HepG2 (cell line): Measurements from ENCODE around the gene PCNA. TPM values are rescaled to one million over a fixed set of nuclear protein-coding genes. Genes with fewer than 3 reads are reported as not detected.
A peak's percentile ranks its signal among the peaks of the same experiment; 100 is the strongest.

Source experiments
- ARID2 ChIP-seq: sonication (generic); formaldehyde crosslinking; IDR thresholded peaks from 2 replicates; pipeline ENCODE4 v1.8.1; 2022; ENCODE audit warnings: mild to moderate bottlenecking, missing genetic modification reagents, borderline replicate concordance
- ASH2L ChIP-seq: fragments of 300-600, 200-600 bp; sonication (generic); IDR thresholded peaks from 2 replicates; pipeline ENCODE4 v1.7.0; 2017; ENCODE audit warnings: low read depth, mild to moderate bottlenecking, moderate library complexity, mixed read lengths, low read length; ENCODE audit not compliant: insufficient read length
- BCLAF1 ChIP-seq: fragments of 450-650 bp; IDR thresholded peaks from 2 replicates; pipeline ENCODE4 v1.6.1; 2017; ENCODE audit warnings: mild to moderate bottlenecking
- E2F2 ChIP-seq: sonication (generic); formaldehyde crosslinking; IDR thresholded peaks from 2 replicates; pipeline ENCODE4 v1.4.0; 2020; ENCODE audit warnings: missing genetic modification reagents, borderline replicate concordance
- ETV5 ChIP-seq: IDR thresholded peaks from 2 replicates; pipeline ENCODE4 v1.6.1; 2018; ENCODE audit warnings: missing biosample characterization, missing genetic modification reagents, inconsistent platforms, borderline replicate concordance
- HMG20A ChIP-seq: IDR thresholded peaks from 2 replicates; pipeline ENCODE4 v1.6.1; 2016; ENCODE audit warnings: borderline replicate concordance
- IRF1 ChIP-seq: sonication (generic); formaldehyde crosslinking; IDR thresholded peaks from 2 replicates; pipeline ENCODE4 v1.4.0; 2020; ENCODE audit warnings: low read depth, mild to moderate bottlenecking, missing genetic modification reagents
- MAX ChIP-seq: IDR thresholded peaks from 2 replicates; pipeline ENCODE4 v1.6.1; 2012; ENCODE audit warnings: inconsistent platforms
- PCBP1 ChIP-seq: fragments of 200-400 bp; formaldehyde crosslinking; IDR thresholded peaks from 2 replicates; pipeline ENCODE4 v1.6.1; 2017; ENCODE audit warnings: mild to moderate bottlenecking, low read depth, low read length, borderline replicate concordance
- RFX5 ChIP-seq: IDR thresholded peaks from 2 replicates; pipeline ENCODE4 v1.6.1; 2011; ENCODE audit warnings: low read depth, low read length, improper control_type of control experiment
- SKI ChIP-seq: fragments of 450-650 bp; IDR thresholded peaks from one replicate; pipeline ENCODE4 v1.6.1; 2018; ENCODE audit warnings: mild to moderate bottlenecking; ENCODE audit not compliant: partially characterized antibody
- SMAD3 ChIP-seq: sonication (generic); formaldehyde crosslinking; IDR thresholded peaks from 2 replicates; pipeline ENCODE4 v1.4.0; 2020; ENCODE audit warnings: missing genetic modification reagents
- TCF7L2 ChIP-seq: IDR thresholded peaks from 2 replicates; pipeline ENCODE4 v1.6.1; 2011; ENCODE audit warnings: mild to moderate bottlenecking, low read depth, low read length, moderate library complexity
- TEAD3 ChIP-seq: optimal IDR thresholded peaks from 2 replicates; pipeline ENCODE3; 2016; ENCODE audit warnings: borderline replicate concordance
- THAP11 ChIP-seq: IDR thresholded peaks from 2 replicates; pipeline ENCODE4 v1.6.1; 2016; ENCODE audit warnings: missing biosample characterization, missing genetic modification reagents
- TMF1 ChIP-seq: sonication (generic); formaldehyde crosslinking; IDR thresholded peaks from 2 replicates; pipeline ENCODE4 v1.8.1; 2022; ENCODE audit warnings: low read depth, missing genetic modification reagents
- ZFP36L1 ChIP-seq: sonication (generic); formaldehyde crosslinking; IDR thresholded peaks from 2 replicates; pipeline ENCODE4 v1.8.0; 2022; ENCODE audit warnings: mild to moderate bottlenecking, missing genetic modification reagents, moderate library complexity
- ZFP90 ChIP-seq: sonication (generic); formaldehyde crosslinking; IDR thresholded peaks from 2 replicates; pipeline ENCODE4 v1.8.0; 2022; ENCODE audit warnings: missing genetic modification reagents, mild to moderate bottlenecking, inconsistent platforms, borderline replicate concordance
- ZNF138 ChIP-seq: sonication (generic); formaldehyde crosslinking; IDR thresholded peaks from 2 replicates; pipeline ENCODE4 v1.5.0; 2020; ENCODE audit warnings: mild to moderate bottlenecking, low read depth, missing genetic modification reagents
- ZNF687 ChIP-seq: sonication (generic); formaldehyde crosslinking; IDR thresholded peaks from 2 replicates; pipeline ENCODE4 v1.5.1; 2020; ENCODE audit warnings: mild to moderate bottlenecking, missing genetic modification reagents, moderate library complexity
- ZNF780A ChIP-seq: sonication (generic); formaldehyde crosslinking; IDR thresholded peaks from 2 replicates; pipeline ENCODE4 v1.8.0; 2022; ENCODE audit warnings: mild to moderate bottlenecking, missing genetic modification reagents, moderate library complexity
- polyA plus RNA-seq, 8 experiments: library from polyadenylated mRNA; depleted of rRNA in 3 of 8; stranded (reverse) in 7 of 8; unstranded in 1 of 8; fragments of >200 nt; fragmentation: Illumina TruSeq in 4 of 8; extraction: Trizol in 4 of 8; gene quantifications; 2 replicates each; pipeline versions ENCODE4 v1.2.1 to v1.2.3, GENCODE V29; 2011 to 2016; ENCODE audit warnings: low read depth in 4 of 8, missing spikeins in 1 of 8, mixed read lengths in 1 of 8; ENCODE audit not compliant: insufficient read depth in 1 of 8
- total RNA-seq, 5 experiments: library from RNA; depleted of rRNA; stranded (reverse); fragments of >200 nt; fragmentation: Illumina TruSeq; extraction: Trizol; gene quantifications; 2 replicates each; pipeline ENCODE4 v1.2.3, GENCODE V29; 2016; ENCODE audit warnings: low read depth in 1 of 5

The PCNA gene
- total and polyA plus RNA-seq, 2 of the 13 experiments (the other 11 are each of a cell fraction or from before 2014, with no cell fraction given), result 229 to 655 TPM

- TF ChIP-seq ZNF687 (no peak), TMF1 (CRISPR knock-in tag) (no peak), BCLAF1 (no peak), E2F2 (CRISPR knock-in tag) (no peak), ZNF780A (CRISPR knock-in tag) (no peak), TCF7L2 (no peak), ZNF138 (no peak), ARID2 (CRISPR knock-in tag) (no peak), ZFP36L1 (CRISPR knock-in tag) (no peak), MAX (peak; percentile 29; the same call in 1 of the 2 replicates), PCBP1 (no peak), TEAD3 (CRISPR knock-in tag) (peak; percentile 96), RFX5 (no peak), HMG20A (CRISPR knock-in tag) (peak; percentile 16; the same call in 1 of the 2 replicates), THAP11 (CRISPR knock-in tag) (no peak), ZFP90 (0 out of 2 replicates have a peak, but pooled peaks have one; percentile 49), ASH2L (peak; percentile 48), ETV5 (CRISPR knock-in tag) (peak; percentile 90; the same call in 1 of the 2 replicates), SKI (no peak), IRF1 (no peak), SMAD3 (CRISPR knock-in tag) (no peak)
Measured at GRCh38 chr20:5156675-5157448, 37.1 kb upstream of the PCNA start (continued).
